BJ (cell line): ENCODE measurements around the gene ABCA13. TPM values are rescaled to one million over a fixed set of nuclear protein-coding genes. Genes with fewer than 3 reads are reported as not detected.

ENCODE experiments used
- CTCF ChIA-PET: fragments of 350-600 bp; formaldehyde crosslinking; extraction: SDS; loops from one replicate; lab custom pipeline; 2021; ENCODE audit warnings: antibody characterized with exemption, inconsistent platforms; lab: Yijun Ruan, JAX
- POLR2A ChIA-PET: fragments of 300-600 bp; sonication (Branson Sonifier 250); formaldehyde crosslinking; extraction: SDS; loops from one replicate; lab custom pipeline; 2021; ENCODE audit warnings: antibody characterized with exemption; lab: Charles Lee
- DNase-seq: peaks from one replicate; pipeline ENCODE4 v3.0.0-alpha.2; 2011; ENCODE audit warnings: low read depth
- H3K27me3 ChIP-seq: 2 replicates; pipeline ENCODE4 v1.6.0; 2011; ENCODE audit warnings: low read length; ENCODE audit not compliant: control insufficient read depth, insufficient read depth
- H3K36me3 ChIP-seq: 2 replicates; pipeline ENCODE4 v1.5.1; 2011; ENCODE audit warnings: low read length; ENCODE audit not compliant: control insufficient read depth, insufficient read depth
- H3K4me3 ChIP-seq: 2 replicates; pipeline ENCODE4 v1.5.1; 2011; ENCODE audit warnings: low read depth, mild to moderate bottlenecking, control low read depth, low read length
- polyA plus RNA-seq: library from polyadenylated mRNA; depleted of rRNA; stranded (reverse); fragments of >200 nt; gene quantifications from 2 replicates; pipeline ENCODE4 v1.2.3, GENCODE V29; 2011
- TF ChIP-seq, protein P1 (sequence below): IDR thresholded peaks from 2 replicates; pipeline ENCODE4 v1.5.1; 2011; ENCODE audit warnings: low read depth, mild to moderate bottlenecking, control low read depth, inconsistent platforms, low read length, moderate library complexity; ENCODE audit not compliant: insufficient read depth

Gene ABCA13
- polyA plus RNA-seq, 1 experiment, result 0.15 TPM

DNA sequence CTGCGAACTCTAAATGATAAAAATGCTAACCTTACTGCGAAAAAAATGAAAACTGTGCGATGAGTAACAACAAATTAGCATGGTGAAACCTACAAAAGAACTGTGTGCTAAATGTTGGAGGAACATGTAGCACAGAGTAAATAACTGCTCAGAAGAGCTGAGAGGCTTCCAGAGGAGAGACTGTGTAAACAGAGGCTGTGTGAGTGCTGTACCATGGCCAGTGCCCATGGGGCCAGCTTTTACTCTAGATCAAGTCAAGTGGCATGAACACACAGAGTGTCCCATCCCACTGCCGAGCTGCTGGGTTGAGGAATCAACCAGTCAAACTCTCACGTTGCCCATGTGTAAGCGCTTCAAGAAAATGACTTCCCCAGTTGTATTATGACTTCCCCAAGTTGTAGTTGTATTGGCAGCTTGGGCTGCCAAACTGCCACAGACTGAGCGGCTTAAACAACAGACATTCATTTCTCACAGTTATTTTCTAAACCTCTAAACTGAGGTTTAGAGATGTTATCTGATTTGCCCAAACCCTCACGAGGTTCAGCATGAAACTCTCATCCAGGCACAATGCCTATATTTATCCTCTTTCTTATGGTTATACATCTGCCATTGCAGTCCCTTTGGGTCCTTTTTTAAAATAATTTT, 270.7 kb downstream of the ABCA13 start:
- H3K4me3 ChIP-seq, result no peak overlapping the region
- CTCF ChIA-PET, result interaction anchor here (0.6 kb wide), 2 partner anchors 9 to 11 kb away, joined by 3 read pairs; no protein-coding TSS in a partner anchor
- no peaks in the 10 kb centered on the region for H3K36me3 ChIP-seq
- POLR2A ChIA-PET, result no interaction called here
- DNase-seq, result no peak
- TF ChIP-seq, protein P1, sequence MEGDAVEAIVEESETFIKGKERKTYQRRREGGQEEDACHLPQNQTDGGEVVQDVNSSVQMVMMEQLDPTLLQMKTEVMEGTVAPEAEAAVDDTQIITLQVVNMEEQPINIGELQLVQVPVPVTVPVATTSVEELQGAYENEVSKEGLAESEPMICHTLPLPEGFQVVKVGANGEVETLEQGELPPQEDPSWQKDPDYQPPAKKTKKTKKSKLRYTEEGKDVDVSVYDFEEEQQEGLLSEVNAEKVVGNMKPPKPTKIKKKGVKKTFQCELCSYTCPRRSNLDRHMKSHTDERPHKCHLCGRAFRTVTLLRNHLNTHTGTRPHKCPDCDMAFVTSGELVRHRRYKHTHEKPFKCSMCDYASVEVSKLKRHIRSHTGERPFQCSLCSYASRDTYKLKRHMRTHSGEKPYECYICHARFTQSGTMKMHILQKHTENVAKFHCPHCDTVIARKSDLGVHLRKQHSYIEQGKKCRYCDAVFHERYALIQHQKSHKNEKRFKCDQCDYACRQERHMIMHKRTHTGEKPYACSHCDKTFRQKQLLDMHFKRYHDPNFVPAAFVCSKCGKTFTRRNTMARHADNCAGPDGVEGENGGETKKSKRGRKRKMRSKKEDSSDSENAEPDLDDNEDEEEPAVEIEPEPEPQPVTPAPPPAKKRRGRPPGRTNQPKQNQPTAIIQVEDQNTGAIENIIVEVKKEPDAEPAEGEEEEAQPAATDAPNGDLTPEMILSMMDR, result no peak
- H3K27me3 ChIP-seq, result no peaks in the 10 kb centered on the region

DNA sequence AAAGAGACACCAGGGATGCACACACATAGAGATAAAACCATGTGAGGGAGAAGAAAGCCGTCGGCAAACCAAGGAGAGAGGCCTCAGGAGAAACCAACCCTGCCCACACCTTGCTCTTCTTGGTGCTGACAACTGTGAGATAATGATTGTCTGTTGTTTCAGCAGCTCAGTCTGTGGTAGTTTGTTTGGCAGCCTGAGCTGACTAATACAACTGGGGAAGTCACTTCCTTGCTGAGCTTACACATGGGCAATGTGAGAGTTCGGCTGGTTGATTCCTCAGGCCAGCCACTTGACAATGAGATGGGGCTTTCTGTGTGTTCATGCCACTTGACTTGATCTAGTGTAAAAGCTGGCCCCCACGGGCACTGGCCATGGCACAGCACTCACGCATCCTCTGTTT, 271.8 kb downstream of the ABCA13 start:
- no peak for DNase-seq
- TF ChIP-seq, protein P1, result no peak
- ChIA-PET POLR2A (no interaction called here), CTCF (no interaction called here)
- Histone ChIP-seq H3K36me3 (no peaks in the 10 kb centered on the region), H3K4me3 (no peak overlapping the region), H3K27me3 (no peaks in the 10 kb centered on the region)

DNA sequence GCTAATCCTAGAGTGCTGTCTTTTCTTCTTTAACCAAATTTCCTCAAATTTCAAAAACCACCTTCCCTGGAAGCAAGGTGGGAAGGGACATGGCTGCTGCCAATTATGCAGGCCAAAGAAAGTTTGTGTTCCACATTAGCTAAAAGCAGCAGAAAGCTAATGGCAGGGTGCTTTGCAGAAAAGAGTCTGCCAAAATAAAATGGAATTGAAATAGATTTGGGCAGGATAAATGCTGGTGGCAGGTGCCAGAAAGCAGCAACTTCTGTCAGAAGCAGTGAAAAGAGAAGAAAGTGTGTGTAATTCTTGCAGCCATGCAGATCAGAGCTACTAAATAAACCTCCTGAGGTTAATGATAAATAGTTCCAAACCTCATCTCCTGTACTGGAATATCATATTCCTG, 275.5 kb downstream of the ABCA13 start:
- ChIA-PET POLR2A (no interaction called here), CTCF (no interaction called here)
- Histone ChIP-seq H3K27me3 (no peaks in the 10 kb centered on the region), H3K36me3 (no peaks in the 10 kb centered on the region), H3K4me3 (no peak overlapping the region)
- no peak for DNase-seq
- TF ChIP-seq, protein P1, result no peak

DNA sequence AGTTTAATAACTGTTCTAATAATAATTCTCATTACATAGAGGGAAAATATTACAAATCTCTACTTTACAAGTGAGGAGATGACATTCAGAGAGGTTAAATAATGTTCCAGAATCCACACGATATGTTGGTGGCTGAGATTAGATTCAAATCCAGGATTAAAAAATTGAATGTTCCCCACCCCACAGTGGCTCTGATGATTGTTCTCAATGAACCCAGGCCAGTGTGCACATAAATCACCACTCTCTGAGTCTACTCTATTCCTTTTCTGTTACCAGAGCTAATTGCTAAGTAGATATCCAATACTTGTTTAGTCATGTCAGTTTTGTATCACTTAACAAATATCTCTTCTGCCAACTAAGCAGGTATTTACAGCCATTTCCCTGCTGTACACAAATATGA, 281.0 kb downstream of the ABCA13 start:
- H3K36me3 ChIP-seq, result no peaks in the 10 kb centered on the region
- POLR2A ChIA-PET, result no interaction called here
- TF ChIP-seq, protein P1, result no peak
- DNase-seq, result no peak
- CTCF ChIA-PET, result no interaction called here
- H3K27me3 ChIP-seq, result no peaks in the 10 kb centered on the region
- no peak overlapping the region for H3K4me3 ChIP-seq

DNA sequence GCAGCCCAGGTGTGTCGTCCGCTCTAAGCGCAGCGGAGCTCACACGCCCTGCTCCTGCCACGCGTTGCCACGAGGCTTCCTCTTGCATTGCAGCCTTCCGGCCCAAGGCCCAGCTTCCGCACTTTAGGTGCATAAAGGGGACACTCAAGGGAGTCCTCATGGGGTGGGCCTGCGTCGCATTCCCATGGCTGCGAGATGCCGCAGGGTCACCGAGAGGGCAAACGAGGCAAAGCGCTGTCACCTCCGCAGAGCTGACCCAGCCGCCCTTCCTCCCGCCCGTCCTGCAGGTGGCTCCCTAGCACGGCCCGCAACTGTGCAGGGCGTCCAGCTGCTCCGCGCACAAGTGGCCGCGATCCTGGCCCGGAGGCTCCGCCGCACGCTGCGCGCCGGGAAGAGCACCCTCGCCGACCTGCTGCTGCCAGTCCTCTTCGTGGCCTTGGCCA, 283.5 kb downstream of the ABCA13 start:
- DNase-seq, result no peak
- TF ChIP-seq, protein P1, result no peak
- no peaks in the 10 kb centered on the region for H3K36me3 ChIP-seq
- H3K4me3 ChIP-seq, result no peak overlapping the region
- CTCF ChIA-PET, result no interaction called here
- POLR2A ChIA-PET, result no interaction called here
- no peaks in the 10 kb centered on the region for H3K27me3 ChIP-seq
